Measurements from ENCODE around the gene LIPT2.
"Not testable (repeated sequence)": the region's sequence is repeated elsewhere in the genome, so short reads cannot be mapped to it uniquely, and the experiment has no call there.

LIPT2 gene

DNA sequence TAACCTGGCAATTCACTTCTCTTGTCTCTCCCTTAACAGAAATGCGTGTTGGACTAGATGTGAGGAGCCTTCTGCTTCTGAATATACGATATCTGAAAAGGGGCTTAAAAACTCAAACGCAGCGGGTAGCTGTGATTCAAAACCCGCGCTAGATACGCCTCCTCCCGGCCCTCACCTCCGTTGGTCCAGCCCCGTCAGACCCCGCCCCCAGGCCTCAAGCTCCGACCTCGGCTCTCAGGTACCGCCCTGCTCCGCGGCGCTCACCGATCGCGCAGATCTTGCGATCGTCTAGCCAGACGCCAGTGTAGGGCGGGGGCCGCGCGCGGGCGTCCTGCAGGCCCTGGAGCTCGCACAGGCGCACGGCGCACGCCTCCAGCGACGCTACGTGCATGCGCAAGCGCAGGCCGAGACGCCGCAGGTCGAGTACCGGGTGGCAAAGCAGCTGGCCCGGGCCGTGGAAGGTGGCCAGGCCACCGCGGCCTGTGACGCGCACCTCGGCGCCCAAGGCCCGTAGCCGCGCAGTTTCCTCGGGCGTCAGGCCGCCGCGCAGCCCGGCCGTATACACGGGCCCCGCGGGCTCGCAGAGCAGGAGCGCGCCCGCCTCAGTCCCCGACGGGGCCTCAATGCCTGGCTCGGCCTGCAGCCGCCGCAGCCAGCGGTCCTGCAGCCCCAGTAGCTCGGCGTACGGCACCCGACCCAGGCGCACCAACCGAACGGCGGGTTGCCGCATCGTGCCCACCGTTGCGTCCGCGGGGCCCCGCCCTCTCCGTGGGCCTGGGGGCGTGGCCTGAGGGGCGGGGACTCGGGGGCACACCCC lies at the start of gene LIPT2:
Gene LIPT2 (minus strand): TSS at position 751 of the 817 bp plus-strand sequence. CDS start 21 bp downstream, at position 730.
- peak; percentile 100 for DNase-seq (ENCODE audit: low read depth)
- TF ChIP-seq, protein P1, sequence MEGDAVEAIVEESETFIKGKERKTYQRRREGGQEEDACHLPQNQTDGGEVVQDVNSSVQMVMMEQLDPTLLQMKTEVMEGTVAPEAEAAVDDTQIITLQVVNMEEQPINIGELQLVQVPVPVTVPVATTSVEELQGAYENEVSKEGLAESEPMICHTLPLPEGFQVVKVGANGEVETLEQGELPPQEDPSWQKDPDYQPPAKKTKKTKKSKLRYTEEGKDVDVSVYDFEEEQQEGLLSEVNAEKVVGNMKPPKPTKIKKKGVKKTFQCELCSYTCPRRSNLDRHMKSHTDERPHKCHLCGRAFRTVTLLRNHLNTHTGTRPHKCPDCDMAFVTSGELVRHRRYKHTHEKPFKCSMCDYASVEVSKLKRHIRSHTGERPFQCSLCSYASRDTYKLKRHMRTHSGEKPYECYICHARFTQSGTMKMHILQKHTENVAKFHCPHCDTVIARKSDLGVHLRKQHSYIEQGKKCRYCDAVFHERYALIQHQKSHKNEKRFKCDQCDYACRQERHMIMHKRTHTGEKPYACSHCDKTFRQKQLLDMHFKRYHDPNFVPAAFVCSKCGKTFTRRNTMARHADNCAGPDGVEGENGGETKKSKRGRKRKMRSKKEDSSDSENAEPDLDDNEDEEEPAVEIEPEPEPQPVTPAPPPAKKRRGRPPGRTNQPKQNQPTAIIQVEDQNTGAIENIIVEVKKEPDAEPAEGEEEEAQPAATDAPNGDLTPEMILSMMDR (IDR thresholded peaks at IDR 0.05; ENCODE audit: insufficient read depth, low read depth, low read length, missing control alignments): no peak
- H3K4me3 ChIP-seq (ENCODE audit: low read length): peak within 1 kb of the TSS; percentile 61

DNA sequence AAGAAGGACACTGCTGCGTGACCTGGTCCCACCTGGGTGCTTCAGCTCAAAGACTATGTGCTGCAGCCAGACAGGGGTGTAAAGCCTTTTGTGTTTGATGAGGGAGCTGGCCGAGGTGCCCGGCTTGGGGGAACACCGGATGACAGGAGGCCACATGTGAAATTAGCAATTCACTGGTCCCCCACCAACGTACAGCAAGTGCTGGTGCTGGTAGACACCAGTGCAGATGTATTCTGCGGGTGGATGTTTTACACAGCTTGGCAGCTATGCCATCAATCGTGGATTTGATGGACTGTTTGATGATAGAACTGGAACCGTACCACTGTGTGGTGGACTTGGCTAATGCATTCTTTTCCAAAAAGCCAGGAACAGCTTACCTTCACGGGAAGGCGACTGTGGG lies 47.9 kb upstream of the LIPT2 start:
- no peak overlapping the region for H3K4me3 ChIP-seq (ENCODE audit: low read length)
- TF ChIP-seq, protein P1 (IDR thresholded peaks at IDR 0.05; ENCODE audit: insufficient read depth, low read depth, low read length, missing control alignments): no peak
- no peak for DNase-seq (ENCODE audit: low read depth)

DNA sequence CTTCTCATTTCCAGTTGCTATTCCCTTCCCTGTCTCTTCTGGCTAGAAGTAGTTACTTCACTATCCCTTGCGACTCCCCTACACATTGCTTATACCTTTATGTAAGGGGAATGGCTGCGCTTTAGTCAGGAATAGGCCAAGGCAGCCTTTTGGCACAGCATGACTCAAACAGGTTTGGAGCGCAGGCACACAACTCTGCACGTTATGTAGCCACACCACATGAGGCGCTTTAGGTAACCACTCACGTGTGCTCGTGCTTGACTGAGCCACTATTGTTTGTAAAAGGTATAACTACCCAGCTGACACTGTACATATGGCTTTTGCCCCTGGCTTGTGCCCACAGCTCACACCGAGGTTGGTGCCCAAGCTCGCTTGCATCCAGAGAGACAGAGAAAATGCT lies 46.7 kb upstream of the LIPT2 start:
- H3K4me3 ChIP-seq (ENCODE audit: low read length): no peak overlapping the region
- DNase-seq (ENCODE audit: low read depth): no peak
- TF ChIP-seq, protein P1 (IDR thresholded peaks at IDR 0.05; ENCODE audit: insufficient read depth, low read depth, low read length, missing control alignments): no peak

DNA sequence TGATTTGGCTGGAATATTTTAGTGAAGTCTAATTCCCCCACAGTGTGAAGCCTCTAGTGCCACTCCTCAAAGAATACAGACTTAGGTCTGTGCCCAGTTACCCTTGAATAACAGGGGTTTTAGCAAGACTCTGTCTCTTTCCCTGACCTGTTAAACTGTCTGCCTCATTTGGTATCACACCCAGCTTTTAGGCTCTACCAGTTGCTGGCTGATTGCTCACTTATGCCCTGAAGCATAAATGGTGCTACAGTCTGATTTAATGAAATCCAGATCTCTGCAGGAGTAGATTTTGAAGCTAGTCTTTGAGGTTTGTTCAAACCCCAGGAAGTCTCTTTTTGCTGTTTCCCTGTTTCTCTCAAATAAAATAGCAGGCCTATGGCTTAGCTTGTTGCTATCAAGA lies 45.2 kb upstream of the LIPT2 start:
- H3K4me3 ChIP-seq (ENCODE audit: low read length): no peak overlapping the region
- DNase-seq (ENCODE audit: low read depth): peak; percentile 72
- TF ChIP-seq, protein P1 (IDR thresholded peaks at IDR 0.05; ENCODE audit: insufficient read depth, low read depth, low read length, missing control alignments): no peak

DNA sequence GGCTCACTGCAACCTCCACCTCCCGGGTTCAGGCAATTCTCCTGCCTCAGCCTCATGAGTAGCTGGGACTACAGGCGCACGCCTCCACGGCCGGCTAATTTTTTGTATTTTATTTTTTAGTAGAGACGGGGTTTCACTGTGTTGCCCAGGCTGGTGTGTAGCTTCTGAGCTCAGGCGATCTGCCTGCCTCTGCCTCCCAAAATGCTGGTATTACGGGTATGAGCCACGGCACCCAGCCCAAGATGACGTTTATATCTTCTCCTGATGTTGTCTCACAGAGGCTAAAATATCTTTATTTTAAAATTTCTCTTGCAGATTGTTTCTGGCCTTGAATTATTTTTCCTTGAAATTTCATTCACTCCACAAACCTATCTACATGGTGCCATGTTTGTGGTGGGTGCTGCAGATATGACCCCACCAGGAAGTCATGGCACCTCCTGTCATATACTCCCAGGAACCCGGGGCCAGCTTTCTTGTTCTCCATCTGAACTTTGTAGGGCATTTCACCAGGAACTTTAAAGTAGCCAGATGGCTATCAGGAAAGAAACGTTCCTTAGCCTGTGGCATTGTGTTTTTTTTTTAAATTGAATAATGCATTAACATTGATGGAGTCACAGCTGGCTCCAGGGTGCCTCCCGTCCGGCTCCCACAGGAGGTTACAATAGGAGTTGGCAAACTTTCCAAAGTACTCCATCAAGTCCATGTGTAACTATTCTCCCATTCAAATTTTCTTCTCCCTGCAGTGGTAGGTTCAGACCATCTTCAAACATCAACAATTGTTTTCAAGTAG lies 42.0 kb upstream of the LIPT2 start:
- DNase-seq (ENCODE audit: low read depth): no peak
- TF ChIP-seq, protein P1 (IDR thresholded peaks at IDR 0.05; ENCODE audit: insufficient read depth, low read depth, low read length, missing control alignments): no peak

DNA sequence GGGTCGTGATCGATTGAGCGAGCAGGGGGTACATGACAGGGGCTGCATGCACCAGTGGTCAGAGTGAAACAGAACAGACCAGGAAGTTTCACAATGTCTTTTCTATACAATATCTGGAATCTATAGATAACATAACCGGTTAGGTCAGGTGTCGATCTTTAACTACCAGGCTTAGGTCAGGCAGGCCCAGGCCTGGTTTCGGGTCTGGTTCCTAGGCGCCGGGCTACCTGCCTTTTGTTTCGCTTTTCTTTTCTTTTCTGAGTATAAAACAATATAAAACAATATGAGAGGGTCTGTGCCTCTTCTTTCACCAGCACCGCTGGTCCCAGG lies 41.4 kb upstream of the LIPT2 start:
- not testable (repeated sequence) for DNase-seq (ENCODE audit: low read depth); H3K4me3 ChIP-seq (ENCODE audit: low read length)

More for the DNA sequence above, 42.0 kb upstream of the LIPT2 start:
- no peak overlapping the region for H3K4me3 ChIP-seq (ENCODE audit: low read length)

DNA sequence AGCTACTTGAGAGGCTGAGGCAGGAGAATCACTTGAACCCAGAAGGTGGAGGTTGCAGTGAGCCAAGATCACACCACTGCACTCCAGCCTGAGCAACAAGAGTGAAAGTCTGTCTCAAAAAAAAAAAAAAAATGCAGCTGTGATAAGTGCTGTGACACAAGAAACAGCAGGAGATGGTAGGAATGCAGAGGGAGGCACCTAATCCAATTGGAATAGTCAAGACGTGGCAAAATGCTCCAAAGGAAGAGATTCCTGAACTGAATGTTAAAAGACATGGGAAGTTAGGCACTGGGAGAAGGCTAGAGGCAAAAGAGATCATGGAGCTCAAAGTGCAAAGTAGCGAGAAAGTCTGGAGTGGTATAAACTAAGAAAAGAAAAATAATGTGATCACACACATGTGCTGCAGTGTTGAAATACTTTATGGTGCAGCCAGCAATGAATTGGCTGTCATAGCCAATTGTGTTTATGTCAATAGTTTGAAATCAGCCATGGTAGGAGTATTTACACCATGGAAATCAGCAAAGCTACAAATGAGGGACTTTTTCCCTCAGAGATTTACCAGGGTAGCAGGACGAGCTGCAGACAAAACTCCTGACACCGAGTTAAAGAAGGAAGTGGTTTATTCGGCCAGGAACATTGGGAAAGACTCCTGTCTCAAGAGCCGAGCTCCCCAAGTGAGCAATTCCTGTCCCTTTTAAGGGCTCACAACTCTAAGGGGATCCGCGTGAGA lies 40.9 kb upstream of the LIPT2 start:
- TF ChIP-seq, protein P1 (IDR thresholded peaks at IDR 0.05; ENCODE audit: insufficient read depth, low read depth, low read length, missing control alignments): no peak
- H3K4me3 ChIP-seq (ENCODE audit: low read length): no peak overlapping the region
- DNase-seq (ENCODE audit: low read depth): no peak
